Calu3 (cell line): ENCODE measurements around the gene MARK3. TPM values are rescaled to one million over a fixed set of nuclear protein-coding genes. Genes with fewer than 3 reads are reported as not detected.

Source experiments
- BruUV-seq: library from RNA; stranded (reverse); fragments of 400-500 nt; replicated peaks from 2 replicates; lab custom pipeline; 2021; lab: Mats Ljungman, UMichigan
- CTCF ChIA-PET: fragments of 300-600 bp; sonication (Branson Sonifier 250); formaldehyde crosslinking; loops from one replicate; lab custom pipeline; 2022; ENCODE audit warnings: antibody characterized with exemption; lab: Charles Lee
- DNase-seq: peaks from one replicate; pipeline ENCODE4 v3.0.0; 2022
- H3K27ac Mint-ChIP-seq: one replicate; pipeline ENCODE4 v1.8.0; 2022; ENCODE audit warnings: mixed read lengths; ENCODE audit not compliant: unreplicated experiment
- H3K27me3 Mint-ChIP-seq: one replicate; pipeline ENCODE4 v1.8.0; 2022; ENCODE audit warnings: mixed read lengths; ENCODE audit not compliant: unreplicated experiment
- H3K36me3 Mint-ChIP-seq: one replicate; pipeline ENCODE4 v1.8.0; 2022; ENCODE audit warnings: mild to moderate bottlenecking, moderate library complexity, mixed read lengths; ENCODE audit not compliant: insufficient read depth, unreplicated experiment
- H3K4me1 Mint-ChIP-seq: one replicate; pipeline ENCODE4 v1.8.0; 2022; ENCODE audit warnings: mild to moderate bottlenecking, low read depth, mixed read lengths; ENCODE audit not compliant: unreplicated experiment
- H3K4me3 Mint-ChIP-seq: one replicate; pipeline ENCODE4 v1.8.0; 2022; ENCODE audit warnings: mild to moderate bottlenecking, low read depth, moderate library complexity, mixed read lengths; ENCODE audit not compliant: unreplicated experiment
- H3K9me3 Mint-ChIP-seq: one replicate; pipeline ENCODE4 v1.8.0; 2022; ENCODE audit warnings: low read depth, mixed read lengths; ENCODE audit not compliant: unreplicated experiment
- CTCF ChIP-seq: fragments of 200-600 bp; IDR thresholded peaks from one replicate; pipeline ENCODE4 v1.8.0; 2022; ENCODE audit warnings: antibody characterized with exemption; ENCODE audit not compliant: unreplicated experiment
- intact Hi-C: fragments of 100-400 bp; cut with micrococcal nuclease; formaldehyde crosslinking; loops from one replicate; pipeline ENCODE4 v1.10.0; 2022; ENCODE audit not compliant: unreplicated experiment
- total RNA-seq: library from RNA; stranded (reverse); gene quantifications from 2 replicates; pipeline ENCODE4 v1.2.3, GENCODE V29; 2022

MARK3 gene
- total RNA-seq, 1 experiment from 2014 or later = 76.0 TPM

- DNase-seq = no peak
- no peak overlapping the region for H3K27ac Mint-ChIP-seq
Measured at GRCh38 chr14:103472939-103473338, 87.7 kb downstream of the MARK3 start.

GRCh38 chr14:103474893-103475292, 89.7 kb downstream of the MARK3 start:
- DNase-seq = no peak
- CTCF ChIA-PET = interaction anchor here (0.6 kb wide), 1 partner anchor 173 kb away, joined by 3 read pairs; no protein-coding TSS in a partner anchor
- Mint-ChIP-seq H3K9me3 (no peaks in the 10 kb centered on the region), H3K4me1 (no peaks in the 10 kb centered on the region), H3K27me3 (no peaks in the 10 kb centered on the region), H3K27ac (no peak overlapping the region), H3K36me3 (peaks cover 65% of the 10 kb centered on the region), H3K4me3 (no peak overlapping the region)
- no peak for TF ChIP-seq CTCF
- BruUV-seq = no TSS peak
- intact Hi-C loops = no loop called here

More at GRCh38 chr14:103472939-103473338, 87.7 kb downstream of the MARK3 start:
- no peaks in the 10 kb centered on the region for H3K9me3 Mint-ChIP-seq
- H3K36me3 Mint-ChIP-seq = peaks cover 67% of the 10 kb centered on the region
- BruUV-seq = no TSS peak
- no peaks in the 10 kb centered on the region for H3K27me3 Mint-ChIP-seq
- no peak for TF ChIP-seq CTCF
- intact Hi-C loops = no loop called here
- H3K4me1 Mint-ChIP-seq = no peaks in the 10 kb centered on the region
- H3K4me3 Mint-ChIP-seq = no peak overlapping the region
- CTCF ChIA-PET = no interaction called here

GRCh38 chr14:103476065-103476464, 90.8 kb downstream of the MARK3 start:
- intact Hi-C loops = no loop called here
- BruUV-seq = no TSS peak

GRCh38 chr14:103476631-103477030, 91.4 kb downstream of the MARK3 start:
- Mint-ChIP-seq H3K36me3 (peaks cover 66% of the 10 kb centered on the region), H3K4me1 (no peaks in the 10 kb centered on the region), H3K4me3 (no peak overlapping the region), H3K27ac (no peak overlapping the region), H3K27me3 (no peaks in the 10 kb centered on the region), H3K9me3 (no peaks in the 10 kb centered on the region)
- CTCF ChIA-PET = no interaction called here
- DNase-seq = no peak
- intact Hi-C loops = no loop called here
- no peak for TF ChIP-seq CTCF
- BruUV-seq = no TSS peak

More at GRCh38 chr14:103476065-103476464, 90.8 kb downstream of the MARK3 start:
- Mint-ChIP-seq H3K27me3 (no peaks in the 10 kb centered on the region), H3K27ac (no peak overlapping the region), H3K4me1 (no peaks in the 10 kb centered on the region), H3K9me3 (no peaks in the 10 kb centered on the region), H3K36me3 (peaks cover 62% of the 10 kb centered on the region), H3K4me3 (no peak overlapping the region)
- no peak for DNase-seq
- TF ChIP-seq CTCF = no peak
- CTCF ChIA-PET = no interaction called here
